Occipital lobe (tissue), 3 donors: ENCODE data around the gene ERBIN. TPM values are rescaled to one million over a fixed set of nuclear protein-coding genes. Genes with fewer than 3 reads are reported as not detected.

Experiments
- DNase-seq: peaks from one replicate; lab custom pipeline; 2025; lab: John Stamatoyannopoulos, UW
- small RNA-seq: library from RNA; depleted of rRNA; stranded (forward); fragments of <200 nt; gene quantifications from one replicate; pipeline ENCODE3, GENCODE V24; 2014
- total RNA-seq: library from RNA; depleted of rRNA; stranded (reverse); fragments of >200 nt; gene quantifications from one replicate; pipeline ENCODE4 v1.2.3, GENCODE V29; 2014

The ERBIN gene
- total RNA-seq, 1 donor from 2014 or later = 88.3 TPM

DNA sequence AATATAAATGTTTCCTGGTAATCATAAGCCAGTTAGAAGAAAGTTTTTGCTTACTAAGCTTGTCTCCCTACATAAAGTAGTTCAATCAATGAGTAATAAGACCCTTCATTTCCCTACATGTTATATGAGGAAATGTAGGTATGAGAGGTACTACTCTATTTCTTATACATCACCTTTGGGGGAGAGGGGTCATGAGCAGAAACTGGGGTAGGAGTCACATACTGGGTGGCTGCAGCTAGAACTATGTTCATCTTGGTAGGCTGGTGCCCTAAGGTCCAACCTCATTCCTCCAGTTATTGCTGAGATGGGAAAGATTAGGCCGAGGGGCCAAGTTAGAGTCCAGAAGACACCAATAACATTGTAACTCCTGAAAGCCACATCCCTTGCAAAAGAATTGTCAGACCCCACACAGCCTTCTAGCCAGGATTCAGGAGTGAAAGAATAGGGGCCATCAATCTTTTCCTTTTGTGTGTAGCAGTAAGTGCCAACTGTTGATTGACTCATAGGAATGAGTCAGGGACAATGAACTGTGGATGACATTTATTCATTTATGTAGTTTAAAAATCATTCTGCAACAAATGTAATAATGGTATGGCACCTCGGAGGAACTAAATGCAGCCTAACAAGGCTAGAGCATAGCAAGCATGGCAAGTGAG, 196.1 kb downstream of the ERBIN start:
- DNase-seq = no peak

DNA sequence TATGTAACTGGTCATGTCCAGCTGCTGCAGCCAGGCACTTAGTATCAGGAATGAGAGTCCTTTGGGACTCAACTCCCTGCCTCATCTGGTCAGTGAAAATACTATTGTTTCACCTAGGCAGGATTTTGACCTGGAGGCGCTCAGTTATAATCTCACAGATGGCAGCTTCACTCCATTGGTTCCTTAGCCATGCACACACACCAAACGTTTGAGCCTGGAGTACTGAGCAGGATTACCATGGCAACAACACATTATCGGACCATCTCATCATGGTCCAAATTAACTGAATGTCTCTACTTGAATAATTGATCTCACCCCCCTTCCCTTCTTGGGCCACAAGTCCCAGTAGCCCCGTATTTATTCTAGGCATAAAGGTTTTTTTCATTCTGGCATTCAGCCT, 202.8 kb downstream of the ERBIN start:
- DNase-seq = no peak

DNA sequence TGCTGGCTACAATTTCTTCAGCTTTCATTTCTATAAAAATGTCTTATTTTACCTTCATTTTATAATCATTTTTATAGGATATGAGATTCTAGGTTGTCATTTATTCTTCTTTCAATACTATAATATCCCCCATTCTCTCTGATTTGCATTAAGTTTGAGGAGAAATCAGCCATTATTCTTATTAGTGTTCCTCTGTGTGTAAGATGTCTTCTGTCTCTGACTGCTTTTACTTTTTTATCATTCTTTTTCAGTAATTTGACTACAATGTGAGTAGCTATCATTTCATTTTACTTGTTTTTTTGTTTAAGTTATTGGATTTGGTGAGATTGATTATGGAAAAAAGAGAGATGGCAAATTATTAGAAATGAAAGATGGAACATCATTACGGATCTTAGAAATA, 204.1 kb downstream of the ERBIN start:
- DNase-seq = no peak

Small RNA genes within 50 kb of the gene (small RNA-seq; reads per million reads assigned to genes)
- not detected for gene RF00598

Other genes starting within 250 kb of the ERBIN start
- 35.9 TPM for gene SGTB, start 204.5 kb upstream of the ERBIN start, total RNA-seq
- gene NLN, start 204.4 kb upstream of the ERBIN start, total RNA-seq = 61.6 TPM
- gene SREK1, start 217.7 kb downstream of the ERBIN start, total RNA-seq = 173 TPM